ENCODE results near the gene BTG1.
A peak's percentile ranks its signal among the peaks of the same experiment; 100 is the strongest.

Gene BTG1, protein sequence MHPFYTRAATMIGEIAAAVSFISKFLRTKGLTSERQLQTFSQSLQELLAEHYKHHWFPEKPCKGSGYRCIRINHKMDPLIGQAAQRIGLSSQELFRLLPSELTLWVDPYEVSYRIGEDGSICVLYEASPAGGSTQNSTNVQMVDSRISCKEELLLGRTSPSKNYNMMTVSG

DNA sequence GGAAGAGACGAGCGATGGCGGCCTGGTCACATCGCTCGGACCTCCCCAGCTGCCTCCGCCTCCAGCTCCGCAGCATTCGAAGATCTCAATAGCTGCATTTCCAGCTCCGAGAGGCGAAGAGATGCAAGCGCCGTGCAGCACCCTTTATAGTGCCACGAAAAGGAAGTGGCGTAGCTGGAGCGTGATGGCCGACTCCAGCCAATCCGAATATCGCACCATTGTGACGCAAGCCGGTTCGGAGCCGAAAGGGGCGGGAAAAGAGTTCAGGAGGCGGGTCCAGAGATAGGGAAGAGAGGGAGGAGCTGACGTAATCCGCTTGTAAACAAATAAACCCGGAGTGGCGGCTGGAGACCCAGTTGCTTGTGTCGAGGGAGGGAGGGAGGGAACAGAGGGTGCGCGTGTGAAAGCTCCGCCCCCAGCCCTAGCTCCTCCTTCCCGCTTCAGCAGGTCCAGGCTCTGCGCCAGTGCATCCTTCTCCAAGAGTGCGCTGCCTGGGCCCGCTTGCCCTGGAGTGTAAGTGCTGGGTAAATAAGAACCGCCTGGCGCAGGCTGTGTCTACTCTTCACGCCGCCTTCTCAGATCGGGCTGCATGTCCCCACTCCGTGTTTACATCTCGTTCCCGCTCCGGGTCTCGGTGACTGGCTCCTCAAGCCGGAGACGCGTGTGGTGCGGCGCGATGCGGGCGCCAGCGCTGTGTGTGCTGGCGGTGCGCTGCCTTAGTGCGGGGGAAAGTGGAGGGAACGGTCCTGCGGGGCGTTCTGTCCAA, at the start of gene BTG1:
Gene BTG1 (minus strand): TSS at position 116 of the 766 bp plus-strand sequence. CDS start 311 bp downstream, outside the sequence.
- peak within 1 kb of the TSS; percentile 94 to 97 for H3K4me3 ChIP-seq
- DNase-seq: peak; percentile 98 to 100
- TF ChIP-seq, protein P1, sequence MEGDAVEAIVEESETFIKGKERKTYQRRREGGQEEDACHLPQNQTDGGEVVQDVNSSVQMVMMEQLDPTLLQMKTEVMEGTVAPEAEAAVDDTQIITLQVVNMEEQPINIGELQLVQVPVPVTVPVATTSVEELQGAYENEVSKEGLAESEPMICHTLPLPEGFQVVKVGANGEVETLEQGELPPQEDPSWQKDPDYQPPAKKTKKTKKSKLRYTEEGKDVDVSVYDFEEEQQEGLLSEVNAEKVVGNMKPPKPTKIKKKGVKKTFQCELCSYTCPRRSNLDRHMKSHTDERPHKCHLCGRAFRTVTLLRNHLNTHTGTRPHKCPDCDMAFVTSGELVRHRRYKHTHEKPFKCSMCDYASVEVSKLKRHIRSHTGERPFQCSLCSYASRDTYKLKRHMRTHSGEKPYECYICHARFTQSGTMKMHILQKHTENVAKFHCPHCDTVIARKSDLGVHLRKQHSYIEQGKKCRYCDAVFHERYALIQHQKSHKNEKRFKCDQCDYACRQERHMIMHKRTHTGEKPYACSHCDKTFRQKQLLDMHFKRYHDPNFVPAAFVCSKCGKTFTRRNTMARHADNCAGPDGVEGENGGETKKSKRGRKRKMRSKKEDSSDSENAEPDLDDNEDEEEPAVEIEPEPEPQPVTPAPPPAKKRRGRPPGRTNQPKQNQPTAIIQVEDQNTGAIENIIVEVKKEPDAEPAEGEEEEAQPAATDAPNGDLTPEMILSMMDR (IDR thresholded peaks at IDR 0.05): peak in 1 of 2 experiments; percentile 18
- no peaks in the 10 kb centered on the region for H3K9me3 ChIP-seq
- peaks cover 10 to 33% (median 15%) of the 10 kb centered on the region in 3 donors for H3K36me3 ChIP-seq
- H3K4me1 ChIP-seq: peaks cover 0 to 18% (median 0%) of the 10 kb centered on the region in 4 donors
- intact Hi-C loops (cut with DNase I; ENCODE audit: low total_unique reads): loop anchor here (5.0 to 10.0 kb wide), 4 partner anchors 96 to 541 kb away; no protein-coding TSS in a partner anchor
- H3K27ac ChIP-seq: peak within 1 kb of the TSS; percentile 97 to 100
- no peaks in the 10 kb centered on the region for H3K27me3 ChIP-seq

- H3K9me3 ChIP-seq: no peaks in the 10 kb centered on the region
- intact Hi-C loops (cut with DNase I; ENCODE audit: low total_unique reads): no loop called here
- no peak for DNase-seq
- TF ChIP-seq, protein P1 (IDR thresholded peaks at IDR 0.05): no peak
- no peaks in the 10 kb centered on the region for H3K4me1 ChIP-seq
- no peaks in the 10 kb centered on the region for H3K36me3 ChIP-seq
- no peak overlapping the region for H3K4me3 ChIP-seq
- H3K27me3 ChIP-seq: no peaks in the 10 kb centered on the region
- no peak overlapping the region for H3K27ac ChIP-seq
Observed at GRCh38 chr12:92194561-92194960, 48.9 kb upstream of the BTG1 start.

- no peak for DNase-seq
- TF ChIP-seq, protein P1 (IDR thresholded peaks at IDR 0.05): no peak
- H3K27ac ChIP-seq: no peak overlapping the region
- no peaks in the 10 kb centered on the region for H3K9me3 ChIP-seq
- H3K4me1 ChIP-seq: no peaks in the 10 kb centered on the region
- no peaks in the 10 kb centered on the region for H3K36me3 ChIP-seq
- intact Hi-C loops (cut with DNase I; ENCODE audit: low total_unique reads): no loop called here
- no peaks in the 10 kb centered on the region for H3K27me3 ChIP-seq
- H3K4me3 ChIP-seq: no peak overlapping the region
Observed at GRCh38 chr12:92193846-92194245, 48.2 kb upstream of the BTG1 start.

- Histone ChIP-seq H3K27ac (no peak overlapping the region), H3K9me3 (no peaks in the 10 kb centered on the region), H3K4me3 (no peak overlapping the region), H3K4me1 (no peaks in the 10 kb centered on the region), H3K27me3 (no peaks in the 10 kb centered on the region), H3K36me3 (no peaks in the 10 kb centered on the region)
- intact Hi-C loops (cut with DNase I; ENCODE audit: low total_unique reads): no loop called here
- no peak for DNase-seq
- TF ChIP-seq, protein P1 (IDR thresholded peaks at IDR 0.05): no peak
Observed at GRCh38 chr12:92193063-92193462, 47.4 kb upstream of the BTG1 start.

- H3K4me3 ChIP-seq: no peak overlapping the region
- no peaks in the 10 kb centered on the region for H3K27me3 ChIP-seq
- intact Hi-C loops (cut with DNase I; ENCODE audit: low total_unique reads): no loop called here
- H3K4me1 ChIP-seq: no peaks in the 10 kb centered on the region
- H3K36me3 ChIP-seq: no peaks in the 10 kb centered on the region
- TF ChIP-seq, protein P1 (IDR thresholded peaks at IDR 0.05): no peak
- no peak overlapping the region for H3K27ac ChIP-seq
- H3K9me3 ChIP-seq: no peaks in the 10 kb centered on the region
- no peak for DNase-seq
Observed at GRCh38 chr12:92192360-92192759, 46.7 kb upstream of the BTG1 start.

All from tibial artery (tissue), 4 donors.